ENCODE data around the gene MOB3B.

DNA sequence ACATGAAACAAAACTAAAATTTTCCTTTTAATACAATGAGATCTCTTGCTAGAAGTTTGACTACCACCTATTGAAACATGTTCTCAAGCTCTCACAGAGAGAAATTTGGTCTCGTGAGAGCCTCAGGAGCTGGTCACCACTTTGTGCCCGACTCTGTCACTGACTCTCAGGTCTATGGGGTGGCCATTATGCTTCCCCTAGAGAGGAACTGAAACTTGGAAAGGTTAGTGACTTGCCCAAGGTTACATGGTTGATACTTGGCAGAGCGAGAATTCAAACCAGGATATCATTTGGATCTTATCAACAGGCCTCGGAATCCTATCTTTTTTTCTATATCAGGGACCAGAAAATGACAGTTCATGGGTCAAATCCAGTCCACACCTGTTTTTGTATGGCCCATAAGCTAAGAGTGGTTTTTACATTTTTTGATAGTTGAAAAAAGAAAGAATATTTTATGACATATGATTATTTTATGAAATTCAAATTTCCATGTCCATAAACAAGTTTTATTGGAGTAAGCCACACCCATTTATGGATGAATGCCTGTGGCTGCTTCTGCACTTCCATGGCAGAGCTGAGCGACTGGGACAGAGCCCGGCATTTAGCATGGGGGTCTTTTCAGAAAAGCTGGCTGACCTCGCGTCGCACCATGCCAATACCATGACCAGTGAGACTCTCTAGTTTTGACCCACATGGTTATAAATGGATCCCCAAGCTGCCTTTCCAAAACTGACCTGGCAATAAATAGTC is 187.9 kb downstream of the MOB3B start:
- TF ChIP-seq, protein P1, sequence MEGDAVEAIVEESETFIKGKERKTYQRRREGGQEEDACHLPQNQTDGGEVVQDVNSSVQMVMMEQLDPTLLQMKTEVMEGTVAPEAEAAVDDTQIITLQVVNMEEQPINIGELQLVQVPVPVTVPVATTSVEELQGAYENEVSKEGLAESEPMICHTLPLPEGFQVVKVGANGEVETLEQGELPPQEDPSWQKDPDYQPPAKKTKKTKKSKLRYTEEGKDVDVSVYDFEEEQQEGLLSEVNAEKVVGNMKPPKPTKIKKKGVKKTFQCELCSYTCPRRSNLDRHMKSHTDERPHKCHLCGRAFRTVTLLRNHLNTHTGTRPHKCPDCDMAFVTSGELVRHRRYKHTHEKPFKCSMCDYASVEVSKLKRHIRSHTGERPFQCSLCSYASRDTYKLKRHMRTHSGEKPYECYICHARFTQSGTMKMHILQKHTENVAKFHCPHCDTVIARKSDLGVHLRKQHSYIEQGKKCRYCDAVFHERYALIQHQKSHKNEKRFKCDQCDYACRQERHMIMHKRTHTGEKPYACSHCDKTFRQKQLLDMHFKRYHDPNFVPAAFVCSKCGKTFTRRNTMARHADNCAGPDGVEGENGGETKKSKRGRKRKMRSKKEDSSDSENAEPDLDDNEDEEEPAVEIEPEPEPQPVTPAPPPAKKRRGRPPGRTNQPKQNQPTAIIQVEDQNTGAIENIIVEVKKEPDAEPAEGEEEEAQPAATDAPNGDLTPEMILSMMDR (IDR thresholded peaks at IDR 0.05), result no peak
- no peak for TF ChIP-seq POLR2AphosphoS5 (IDR thresholded peaks at IDR 0.05; ENCODE audit: low read depth, low read length)

All from Panc1 (cell line).